SKM-1 (cell line): ENCODE results near the gene S100PBP.
A peak's percentile ranks its signal among the peaks of the same experiment; 100 is the strongest.

Source experiments
- DNase-seq: peaks from one replicate; lab custom pipeline; 2025; ENCODE audit not compliant: unreplicated experiment; lab: John Stamatoyannopoulos, UW

S100PBP gene

GRCh38 chr1:32817159-32817814 is at the start of gene S100PBP, which contains the start of gene YARS1:
Gene S100PBP (plus strand): TSS chr1:32817653. CDS start chr1:32826100, 8,447 bp downstream.
Gene YARS1 (minus strand): TSS chr1:32817358. CDS start chr1:32817244, 114 bp downstream.
- peak; percentile 95 for DNase-seq

DNA sequence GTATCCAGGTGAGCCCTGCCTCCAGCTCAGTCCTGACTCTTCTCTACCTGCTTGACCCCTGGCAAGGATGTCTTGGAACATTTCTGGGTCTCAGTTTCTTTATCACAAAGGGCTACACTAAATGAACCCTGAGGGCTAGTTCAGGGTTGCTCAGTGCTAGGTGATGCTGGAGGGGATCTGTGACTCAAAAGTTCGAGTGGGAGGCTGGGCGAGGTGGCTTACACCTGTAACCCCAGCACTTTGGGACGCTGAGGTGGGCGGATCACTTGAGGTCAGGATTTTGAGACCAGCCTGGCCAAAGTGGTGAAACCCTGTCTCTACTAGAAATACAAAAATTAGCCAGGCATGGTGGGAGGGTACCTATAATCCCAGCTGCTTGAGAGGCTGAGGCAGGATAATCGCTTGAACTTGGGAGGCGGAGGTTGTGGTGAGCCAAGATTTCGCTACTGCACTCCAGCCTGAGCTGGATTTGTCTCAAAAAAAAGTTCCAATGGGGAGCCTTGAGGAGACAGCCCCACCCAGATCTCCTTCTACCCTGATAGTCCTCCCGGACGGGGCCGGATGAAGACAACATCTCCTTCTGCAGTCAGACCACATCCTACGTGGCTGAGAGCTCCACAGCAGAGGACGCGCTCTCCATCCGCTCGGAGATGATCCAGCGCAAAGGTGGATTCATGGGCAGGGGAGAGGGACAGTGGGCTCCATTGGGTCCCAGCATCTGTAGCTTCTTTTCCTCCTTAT is 49.2 kb upstream of the S100PBP start:
- no peak for DNase-seq

GRCh38 chr1:32769524-32770220 is 47.8 kb upstream of the S100PBP start:
- no peak for DNase-seq

GRCh38 chr1:32770221-32770731 is 47.2 kb upstream of the S100PBP start:
- DNase-seq: no peak

DNA sequence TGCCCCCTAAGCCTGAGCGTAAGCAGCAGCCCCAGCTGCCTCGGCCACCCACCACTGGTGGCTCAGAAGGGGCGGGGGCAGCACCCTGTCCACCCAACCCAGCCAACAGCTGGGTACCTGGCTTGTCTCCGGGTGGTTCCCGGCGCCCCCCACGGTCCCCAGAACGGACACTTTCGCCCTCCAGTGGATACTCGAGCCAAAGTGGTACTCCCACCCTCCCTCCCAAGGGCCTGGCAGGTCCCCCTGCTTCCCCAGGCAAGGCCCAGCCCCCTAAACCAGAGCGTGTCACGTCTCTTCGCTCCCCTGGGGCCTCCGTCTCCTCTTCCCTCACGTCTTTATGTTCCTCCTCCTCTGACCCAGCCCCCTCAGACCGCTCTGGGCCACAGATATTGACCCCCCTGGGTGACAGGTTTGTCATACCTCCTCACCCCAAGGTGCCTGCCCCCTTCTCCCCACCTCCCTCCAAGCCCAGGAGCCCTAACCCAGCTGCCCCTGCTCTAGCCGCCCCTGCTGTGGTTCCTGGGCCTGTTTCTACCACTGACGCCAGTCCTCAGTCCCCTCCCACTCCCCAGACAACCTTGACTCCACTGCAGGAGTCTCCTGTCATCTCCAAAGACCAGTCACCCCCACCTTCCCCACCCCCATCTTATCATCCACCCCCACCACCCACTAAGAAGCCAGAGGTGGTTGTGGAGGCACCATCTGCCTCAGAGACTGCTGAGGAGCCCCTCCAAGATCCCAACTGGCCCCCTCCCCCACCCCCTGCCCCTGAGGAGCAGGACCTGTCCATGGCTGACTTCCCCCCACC is 46.5 kb upstream of the S100PBP start:
- DNase-seq: no peak

DNA sequence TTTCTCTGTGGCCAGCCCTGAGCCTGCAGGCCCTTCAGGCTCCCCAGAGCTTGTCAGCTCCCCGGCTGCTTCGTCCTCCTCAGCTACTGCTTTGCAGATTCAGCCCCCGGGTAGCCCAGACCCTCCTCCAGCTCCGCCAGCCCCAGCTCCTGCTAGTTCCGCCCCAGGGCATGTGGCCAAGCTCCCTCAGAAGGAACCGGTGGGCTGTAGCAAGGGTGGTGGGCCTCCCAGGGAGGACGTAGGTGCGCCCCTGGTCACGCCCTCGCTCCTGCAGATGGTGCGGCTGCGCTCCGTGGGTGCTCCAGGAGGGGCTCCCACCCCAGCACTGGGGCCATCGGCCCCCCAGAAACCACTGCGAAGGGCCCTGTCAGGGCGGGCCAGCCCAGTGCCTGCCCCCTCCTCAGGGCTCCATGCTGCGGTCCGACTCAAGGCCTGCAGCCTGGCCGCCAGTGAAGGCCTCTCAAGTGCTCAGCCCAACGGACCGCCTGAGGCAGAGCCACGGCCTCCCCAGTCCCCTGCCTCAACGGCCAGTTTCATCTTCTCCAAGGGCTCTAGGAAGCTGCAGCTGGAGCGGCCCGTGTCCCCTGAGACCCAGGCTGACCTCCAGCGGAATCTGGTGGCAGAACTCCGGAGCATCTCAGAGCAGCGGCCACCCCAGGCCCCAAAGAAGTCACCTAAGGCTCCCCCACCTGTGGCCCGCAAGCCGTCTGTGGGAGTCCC is 45.7 kb upstream of the S100PBP start:
- no peak for DNase-seq

GRCh38 chr1:32772281-32773017 is 45.0 kb upstream of the S100PBP start:
- DNase-seq: no peak

DNA sequence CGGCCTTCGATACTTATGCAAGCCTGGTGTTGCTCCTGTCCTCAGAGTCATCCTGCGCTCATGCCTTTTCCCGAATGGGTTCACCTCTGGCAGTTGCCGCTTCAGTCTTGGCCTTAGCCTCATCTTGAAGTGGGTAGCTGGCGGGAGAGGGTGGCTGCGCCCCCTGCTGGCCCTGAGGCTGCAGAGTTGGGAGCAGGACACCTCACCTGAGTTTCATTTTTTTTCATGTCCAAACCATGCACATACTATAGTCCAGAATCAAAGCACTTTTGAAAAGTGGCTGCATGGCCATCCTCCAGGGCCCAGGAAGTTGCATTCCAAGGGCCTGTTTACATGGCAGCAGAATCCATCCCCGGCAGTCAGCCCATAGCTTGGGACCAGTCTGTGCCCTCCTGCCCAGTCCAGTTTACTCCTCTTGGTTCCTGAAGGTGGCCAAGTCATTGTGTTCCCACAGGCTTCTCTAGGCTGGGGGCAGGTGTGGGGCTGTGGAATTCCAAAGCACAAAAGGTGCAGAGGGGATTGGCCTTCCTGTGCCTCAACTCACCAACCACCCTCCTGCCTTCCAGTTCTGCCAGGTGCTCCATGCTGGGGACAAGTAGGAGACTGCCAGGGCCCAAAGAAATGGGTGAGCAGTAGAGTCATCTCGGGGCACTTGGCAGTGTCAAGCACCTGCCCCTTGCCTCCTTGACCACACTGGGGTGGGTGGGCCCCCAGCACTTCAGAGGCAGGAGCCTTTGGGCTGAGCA is 44.3 kb upstream of the S100PBP start:
- no peak for DNase-seq

- DNase-seq: no peak
Measured at GRCh38 chr1:32773764-32774463, 43.5 kb upstream of the S100PBP start.

DNA sequence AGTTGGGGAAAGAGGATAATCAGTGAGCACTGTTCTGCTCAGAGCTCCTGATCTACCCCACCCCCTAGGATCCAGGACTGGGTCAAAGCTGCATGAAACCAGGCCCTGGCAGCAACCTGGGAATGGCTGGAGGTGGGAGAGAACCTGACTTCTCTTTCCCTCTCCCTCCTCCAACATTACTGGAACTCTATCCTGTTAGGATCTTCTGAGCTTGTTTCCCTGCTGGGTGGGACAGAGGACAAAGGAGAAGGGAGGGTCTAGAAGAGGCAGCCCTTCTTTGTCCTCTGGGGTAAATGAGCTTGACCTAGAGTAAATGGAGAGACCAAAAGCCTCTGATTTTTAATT is 43.0 kb upstream of the S100PBP start:
- no peak for DNase-seq

DNA sequence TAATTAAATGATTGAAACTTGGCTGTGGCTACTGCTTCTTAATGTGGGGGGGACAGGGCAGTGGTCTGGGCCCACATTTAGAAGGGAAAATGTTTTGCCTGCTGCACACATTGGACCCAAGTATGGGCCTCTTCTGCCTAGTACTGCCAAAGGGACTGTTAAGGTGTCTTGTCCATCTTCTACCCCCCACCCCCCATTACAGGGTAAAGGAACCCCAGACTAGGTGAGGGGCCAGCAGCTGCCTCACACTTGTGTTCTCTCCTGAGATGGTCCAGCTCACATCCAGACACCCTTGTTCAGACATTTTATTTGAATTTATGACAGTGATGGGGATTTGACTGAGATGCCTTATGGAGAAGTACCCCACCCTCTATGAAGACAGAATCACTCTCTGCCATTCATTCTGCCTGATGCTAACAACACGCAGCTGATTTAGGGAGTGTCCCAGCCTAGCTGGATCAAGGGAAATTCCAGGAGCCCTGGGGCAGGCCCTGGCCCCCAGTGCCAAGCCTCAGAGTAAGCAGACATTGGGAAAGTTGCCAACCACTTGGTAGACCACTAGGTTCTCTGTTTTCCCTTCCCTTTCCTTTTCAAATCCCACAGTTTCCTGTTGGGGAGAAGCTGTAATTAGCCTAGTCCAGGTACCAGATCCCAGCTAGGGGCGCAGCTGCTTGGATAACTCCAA is 42.4 kb upstream of the S100PBP start:
- DNase-seq: no peak

DNA sequence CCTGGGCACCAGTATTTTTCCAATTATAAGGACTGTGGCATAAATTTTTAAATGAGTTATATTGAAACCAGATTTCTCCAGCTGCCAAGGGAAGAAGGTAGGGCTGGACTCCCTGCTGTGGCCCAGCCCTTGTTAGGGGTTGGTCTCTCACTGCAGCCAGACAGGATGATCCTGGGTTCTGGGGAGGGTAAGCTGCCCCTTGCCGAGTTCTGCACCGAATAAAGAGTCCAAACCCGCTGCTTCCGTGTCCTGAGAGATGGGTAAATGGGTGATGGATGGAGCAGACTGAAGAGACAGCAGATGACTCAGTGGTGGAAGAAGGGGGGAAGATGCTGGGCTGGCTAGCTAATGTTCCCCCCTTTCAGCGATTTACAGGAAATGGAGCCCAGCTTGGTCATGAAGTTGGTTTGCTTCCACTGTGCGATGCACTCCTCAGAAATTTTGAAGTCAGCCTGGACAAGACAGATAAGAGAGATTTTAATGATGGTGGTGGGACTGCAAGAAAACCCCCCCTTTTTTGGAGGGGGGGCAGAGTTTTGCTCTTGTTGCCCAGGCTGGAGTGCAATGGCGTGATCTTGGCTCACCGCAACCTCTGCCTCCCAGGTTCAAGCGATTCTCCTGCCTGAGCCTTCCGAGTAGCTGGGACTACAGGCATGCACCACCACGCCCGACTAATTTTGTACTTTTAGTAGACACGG is 41.7 kb upstream of the S100PBP start:
- DNase-seq: no peak

GRCh38 chr1:32779242-32779641 is 38.2 kb upstream of the S100PBP start:
- no peak for DNase-seq

- DNase-seq: no peak
Measured at GRCh38 chr1:32780005-32780404, 37.4 kb upstream of the S100PBP start.

- DNase-seq: no peak
Measured at GRCh38 chr1:32780628-32781234, 36.7 kb upstream of the S100PBP start.

DNA sequence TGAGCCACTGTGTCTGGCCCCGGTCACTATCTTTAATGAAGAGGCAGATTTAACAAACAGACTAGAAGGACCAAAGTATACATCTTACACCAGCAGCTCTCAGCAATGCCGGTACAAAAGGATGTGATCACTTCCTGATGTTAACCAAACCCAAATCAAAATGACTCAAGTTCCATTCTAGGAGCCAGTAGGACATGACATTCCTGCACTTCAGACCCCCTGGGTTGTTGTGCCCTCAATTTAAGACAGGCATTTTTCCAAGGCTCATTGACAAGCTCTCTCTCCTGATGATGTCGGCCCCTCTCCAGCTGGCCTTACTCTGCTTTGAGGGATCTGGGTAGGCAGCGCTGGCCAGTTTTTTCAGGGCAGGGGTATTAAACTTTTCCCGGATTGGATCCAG is 35.4 kb upstream of the S100PBP start:
- no peak for DNase-seq

DNA sequence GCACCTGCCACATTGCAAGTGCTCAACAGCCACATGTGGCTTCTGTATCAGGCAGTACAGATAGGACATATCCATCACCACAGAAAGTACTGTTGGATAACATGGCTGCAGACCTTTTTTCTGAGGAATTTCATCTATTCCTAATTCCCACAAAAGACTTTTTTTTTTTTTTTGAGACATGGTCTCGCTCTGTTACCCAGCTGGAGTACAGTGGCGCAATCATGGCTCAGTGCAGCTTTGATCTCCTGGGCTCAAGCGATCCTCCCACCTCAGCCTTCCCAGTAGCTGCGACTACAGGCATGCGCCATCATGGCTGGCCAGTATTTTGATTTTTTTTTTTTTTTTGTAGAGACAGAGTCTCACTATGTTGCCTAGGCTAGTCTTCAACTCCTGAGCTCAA is 33.6 kb upstream of the S100PBP start:
- DNase-seq: no peak
